Measurements from ENCODE around the gene POU6F1.

Gene POU6F1

GRCh38 chr12:51219322-51219721 is 1.5 kb upstream of the POU6F1 start:
- no peak overlapping the region for H3K4me3 ChIP-seq (ENCODE audit: control insufficient read depth, low read depth, low read length)
- TF ChIP-seq CTCF (IDR thresholded peaks at IDR 0.05; ENCODE audit: control insufficient read depth, insufficient read depth, low read depth, low read length, missing control alignments), result no peak
- DNase-seq (ENCODE audit: low read depth), result no peak

GRCh38 chr12:51218607-51219161 is 822 bp upstream of the POU6F1 start:
- no peak for TF ChIP-seq CTCF (IDR thresholded peaks at IDR 0.05; ENCODE audit: control insufficient read depth, insufficient read depth, low read depth, low read length, missing control alignments)
- DNase-seq (ENCODE audit: low read depth), result no peak
- H3K4me3 ChIP-seq (ENCODE audit: control insufficient read depth, low read depth, low read length), result peak overlapping the region; percentile 83

GRCh38 chr12:51217133-51217967 is 512 bp downstream of the POU6F1 start:
- TF ChIP-seq CTCF (IDR thresholded peaks at IDR 0.05; ENCODE audit: control insufficient read depth, insufficient read depth, low read depth, low read length, missing control alignments), result peak; percentile 19
- H3K4me3 ChIP-seq (ENCODE audit: control insufficient read depth, low read depth, low read length), result peak overlapping the region; percentile 83
- DNase-seq (ENCODE audit: low read depth), result no peak

- peak overlapping the region; percentile 83 for H3K4me3 ChIP-seq (ENCODE audit: control insufficient read depth, low read depth, low read length)
- DNase-seq (ENCODE audit: low read depth), result no peak
Measured at GRCh38 chr12:51216642-51217041, 1.2 kb downstream of the POU6F1 start.

GRCh38 chr12:51214895-51215294 is 3.0 kb downstream of the POU6F1 start:
- DNase-seq (ENCODE audit: low read depth), result no peak
- TF ChIP-seq CTCF (IDR thresholded peaks at IDR 0.05; ENCODE audit: control insufficient read depth, insufficient read depth, low read depth, low read length, missing control alignments), result no peak
- H3K4me3 ChIP-seq (ENCODE audit: control insufficient read depth, low read depth, low read length), result no peak overlapping the region

More at GRCh38 chr12:51216642-51217041, 1.2 kb downstream of the POU6F1 start:
- no peak for TF ChIP-seq CTCF (IDR thresholded peaks at IDR 0.05; ENCODE audit: control insufficient read depth, insufficient read depth, low read depth, low read length, missing control alignments)

- TF ChIP-seq CTCF (IDR thresholded peaks at IDR 0.05; ENCODE audit: control insufficient read depth, insufficient read depth, low read depth, low read length, missing control alignments), result no peak
- H3K4me3 ChIP-seq (ENCODE audit: control insufficient read depth, low read depth, low read length), result no peak overlapping the region
- no peak for DNase-seq (ENCODE audit: low read depth)
Measured at GRCh38 chr12:51210690-51211395, 7.0 kb downstream of the POU6F1 start.

Measured in AG09309 (cell line).